Measurements from ENCODE around the gene NCAM1. TPM values are rescaled to one million over a fixed set of nuclear protein-coding genes. Genes with fewer than 3 reads are reported as not detected.

The NCAM1 gene
- total RNA-seq, 1 donor from 2014 or later: 3.1 TPM

- no peak for DNase-seq (ENCODE audit: low read depth)
- peak overlapping the region; percentile 92 for H3K4me3 ChIP-seq (ENCODE audit: low read depth, low read length)
- no peak for TF ChIP-seq CTCF (conservative IDR thresholded peaks at IDR 0.05; ENCODE audit: low read depth, low read length)
Measured at GRCh38 chr11:113314065-113314388, 352.8 kb downstream of the NCAM1 start.

- peak within 1 kb of the TSS; percentile 92 for H3K4me3 ChIP-seq (ENCODE audit: low read depth, low read length)
- no peak for TF ChIP-seq CTCF (conservative IDR thresholded peaks at IDR 0.05; ENCODE audit: low read depth, low read length)
- DNase-seq (ENCODE audit: low read depth): peak; percentile 26
Measured at GRCh38 chr11:113314389-113315301, 353.4 kb downstream of the NCAM1 start, which contains the start of gene TTC12. TTC12 (plus strand) TSS chr11:113314583; CDS start chr11:113316258, 1,675 bp downstream.

- DNase-seq (ENCODE audit: low read depth): no peak
- no peak overlapping the region for H3K4me3 ChIP-seq (ENCODE audit: low read depth, low read length)
- TF ChIP-seq CTCF (conservative IDR thresholded peaks at IDR 0.05; ENCODE audit: low read depth, low read length): no peak
Measured at GRCh38 chr11:113315811-113316210, 354.6 kb downstream of the NCAM1 start.

GRCh38 chr11:113316256-113316655, 355.0 kb downstream of the NCAM1 start:
- H3K4me3 ChIP-seq (ENCODE audit: low read depth, low read length): no peak overlapping the region
- DNase-seq (ENCODE audit: low read depth): no peak
- TF ChIP-seq CTCF (conservative IDR thresholded peaks at IDR 0.05; ENCODE audit: low read depth, low read length): no peak

- no peak overlapping the region for H3K4me3 ChIP-seq (ENCODE audit: low read depth, low read length)
- no peak for TF ChIP-seq CTCF (conservative IDR thresholded peaks at IDR 0.05; ENCODE audit: low read depth, low read length)
- DNase-seq (ENCODE audit: low read depth): no peak
Measured at GRCh38 chr11:113317339-113317738, 356.1 kb downstream of the NCAM1 start.

- H3K4me3 ChIP-seq (ENCODE audit: low read depth, low read length): no peak overlapping the region
- DNase-seq (ENCODE audit: low read depth): no peak
- no peak for TF ChIP-seq CTCF (conservative IDR thresholded peaks at IDR 0.05; ENCODE audit: low read depth, low read length)
Measured at GRCh38 chr11:113319085-113319484, 357.9 kb downstream of the NCAM1 start.

- H3K4me3 ChIP-seq (ENCODE audit: low read depth, low read length): no peak overlapping the region
- no peak for DNase-seq (ENCODE audit: low read depth)
- no peak for TF ChIP-seq CTCF (conservative IDR thresholded peaks at IDR 0.05; ENCODE audit: low read depth, low read length)
Measured at GRCh38 chr11:113322158-113322557, 360.9 kb downstream of the NCAM1 start.
